ENCODE measurements around the gene DLGAP1. TPM values are rescaled to one million over a fixed set of nuclear protein-coding genes. Genes with fewer than 3 reads are reported as not detected.
"Not testable (repeated sequence)": the region's sequence is repeated elsewhere in the genome, so short reads cannot be mapped to it uniquely, and the experiment has no call there.

The DLGAP1 gene
- total RNA-seq, 6 experiments from 2014 or later, result 0.19 to 1.3 (median 0.62) TPM

DNA sequence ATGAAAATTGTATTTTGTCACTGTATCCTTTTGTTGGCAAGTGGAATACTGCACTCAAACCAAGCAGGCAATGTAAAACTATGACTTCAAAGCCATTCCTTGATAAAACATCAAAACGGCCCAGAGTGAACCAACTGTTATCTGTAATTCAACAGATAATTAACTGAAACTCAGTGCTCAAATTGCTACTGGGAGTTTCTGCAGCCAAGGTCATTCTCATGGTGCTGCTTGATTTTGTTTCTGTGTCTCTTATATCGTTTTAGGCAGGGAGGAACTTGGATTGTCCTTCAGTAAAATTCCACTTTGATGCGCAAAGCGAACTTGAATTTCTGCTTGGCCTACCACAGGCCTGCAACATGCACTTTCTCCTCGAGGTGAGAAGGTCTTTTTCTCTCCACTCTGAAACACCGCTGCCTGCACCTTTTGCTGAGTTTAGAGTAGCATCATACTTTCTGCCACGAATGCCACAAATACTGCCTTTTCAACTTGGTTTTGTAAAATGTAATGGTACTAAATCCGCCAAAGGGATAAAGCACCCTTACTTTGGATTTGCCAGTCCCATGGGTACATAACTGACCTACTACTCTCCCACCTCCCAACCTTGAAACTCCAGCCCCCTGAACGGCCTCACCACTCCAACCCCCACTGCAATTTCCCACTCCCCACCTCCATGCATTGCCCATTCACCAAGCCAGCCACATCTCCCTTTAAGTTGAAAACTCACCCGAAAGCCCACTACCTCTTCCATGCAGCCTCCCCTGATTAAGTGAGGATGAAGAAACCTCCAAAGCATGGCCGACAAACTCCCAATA is 800.5 kb downstream of the DLGAP1 start:
- peak overlapping the region; percentile 22 for H3K27ac Mint-ChIP-seq
- no peak overlapping the region for H3K4me3 Mint-ChIP-seq
- peaks cover 17% of the 10 kb centered on the region for H3K36me3 Mint-ChIP-seq (ENCODE audit: low read depth)
- H3K4me1 Mint-ChIP-seq (ENCODE audit: low read depth), result peaks cover 47% of the 10 kb centered on the region
- TF ChIP-seq, protein P1, sequence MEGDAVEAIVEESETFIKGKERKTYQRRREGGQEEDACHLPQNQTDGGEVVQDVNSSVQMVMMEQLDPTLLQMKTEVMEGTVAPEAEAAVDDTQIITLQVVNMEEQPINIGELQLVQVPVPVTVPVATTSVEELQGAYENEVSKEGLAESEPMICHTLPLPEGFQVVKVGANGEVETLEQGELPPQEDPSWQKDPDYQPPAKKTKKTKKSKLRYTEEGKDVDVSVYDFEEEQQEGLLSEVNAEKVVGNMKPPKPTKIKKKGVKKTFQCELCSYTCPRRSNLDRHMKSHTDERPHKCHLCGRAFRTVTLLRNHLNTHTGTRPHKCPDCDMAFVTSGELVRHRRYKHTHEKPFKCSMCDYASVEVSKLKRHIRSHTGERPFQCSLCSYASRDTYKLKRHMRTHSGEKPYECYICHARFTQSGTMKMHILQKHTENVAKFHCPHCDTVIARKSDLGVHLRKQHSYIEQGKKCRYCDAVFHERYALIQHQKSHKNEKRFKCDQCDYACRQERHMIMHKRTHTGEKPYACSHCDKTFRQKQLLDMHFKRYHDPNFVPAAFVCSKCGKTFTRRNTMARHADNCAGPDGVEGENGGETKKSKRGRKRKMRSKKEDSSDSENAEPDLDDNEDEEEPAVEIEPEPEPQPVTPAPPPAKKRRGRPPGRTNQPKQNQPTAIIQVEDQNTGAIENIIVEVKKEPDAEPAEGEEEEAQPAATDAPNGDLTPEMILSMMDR (IDR thresholded peaks at IDR 0.05), result no peak
- no peak for DNase-seq
- H3K9me3 Mint-ChIP-seq, result peaks cover 7% of the 10 kb centered on the region; the same call in 1 of the 2 replicates
- no peaks in the 10 kb centered on the region; the same call in 1 of the 2 replicates for H3K27me3 Mint-ChIP-seq (ENCODE audit: insufficient read depth)

DNA sequence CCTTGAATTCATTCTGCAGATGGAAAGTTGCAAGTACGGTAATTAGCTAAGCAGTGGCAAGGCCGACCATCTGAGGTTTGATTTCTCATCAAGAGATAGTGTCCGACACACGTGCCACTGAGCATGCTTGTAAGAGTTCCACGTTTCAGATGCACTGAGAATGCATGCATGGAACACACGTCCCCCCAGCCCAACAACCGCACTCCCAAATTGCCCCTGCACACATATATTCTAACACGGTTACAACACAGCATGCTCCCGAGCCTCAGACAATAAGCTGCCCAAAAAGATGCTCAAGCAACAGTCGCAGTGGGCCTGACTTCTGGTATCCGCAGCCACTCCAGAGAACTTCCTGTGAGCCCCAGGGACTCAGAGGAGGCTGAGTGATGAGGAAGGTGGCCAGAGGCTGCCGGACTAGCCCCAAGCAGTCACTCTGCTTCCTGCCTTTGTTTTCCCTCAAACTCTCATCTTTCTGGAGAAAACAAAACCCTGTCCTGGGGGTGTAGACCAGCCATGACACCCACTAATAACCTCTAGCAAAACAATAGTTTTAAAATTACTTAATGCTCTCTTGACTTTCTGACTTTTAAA is 801.2 kb downstream of the DLGAP1 start:
- H3K4me3 Mint-ChIP-seq, result no peak overlapping the region
- H3K36me3 Mint-ChIP-seq (ENCODE audit: low read depth), result peaks cover 17% of the 10 kb centered on the region
- peaks cover 54% of the 10 kb centered on the region for H3K4me1 Mint-ChIP-seq (ENCODE audit: low read depth)
- peak overlapping the region; percentile 99 for H3K27ac Mint-ChIP-seq
- TF ChIP-seq, protein P1 (IDR thresholded peaks at IDR 0.05), result no peak
- peaks cover 7% of the 10 kb centered on the region; the same call in 1 of the 2 replicates for H3K9me3 Mint-ChIP-seq
- H3K27me3 Mint-ChIP-seq (ENCODE audit: insufficient read depth), result no peaks in the 10 kb centered on the region; the same call in 1 of the 2 replicates
- no peak for DNase-seq

DNA sequence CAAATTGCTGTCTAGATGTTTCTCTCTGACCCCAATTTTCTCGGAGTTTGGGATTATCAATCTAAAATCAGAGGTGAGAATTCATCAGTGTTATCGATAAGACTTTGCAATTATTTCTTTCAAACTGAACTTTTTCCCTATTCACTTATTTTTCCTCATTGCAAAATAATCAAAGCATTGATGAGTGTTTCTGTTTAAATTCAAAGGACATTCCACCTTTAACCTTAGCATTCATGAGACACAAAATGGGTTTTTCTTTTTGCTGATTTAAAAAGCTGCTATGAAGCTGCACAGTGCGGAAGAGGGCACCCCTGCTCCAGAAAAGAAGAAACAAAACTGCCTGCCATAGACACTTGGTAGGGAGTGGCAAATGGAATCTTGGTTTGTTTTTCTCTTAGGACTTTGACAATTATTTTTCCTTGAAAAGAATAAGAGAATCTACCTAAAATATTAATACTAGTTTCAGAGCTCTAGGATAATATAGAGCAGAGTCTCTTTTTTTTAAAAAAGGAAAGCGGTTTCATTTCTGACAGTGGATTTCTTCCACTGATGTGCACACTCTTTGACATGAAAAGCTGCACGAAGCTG is 801.8 kb downstream of the DLGAP1 start:
- Mint-ChIP-seq H3K4me3 (peak overlapping the region; percentile 73), H3K4me1 (ENCODE audit: low read depth) (peaks cover 60% of the 10 kb centered on the region), H3K27ac (peak overlapping the region; percentile 99), H3K36me3 (ENCODE audit: low read depth) (peaks cover 17% of the 10 kb centered on the region), H3K27me3 (ENCODE audit: insufficient read depth) (no peaks in the 10 kb centered on the region; the same call in 1 of the 2 replicates), H3K9me3 (peaks cover 7% of the 10 kb centered on the region; the same call in 1 of the 2 replicates)
- no peak for DNase-seq
- TF ChIP-seq, protein P1 (IDR thresholded peaks at IDR 0.05), result no peak

DNA sequence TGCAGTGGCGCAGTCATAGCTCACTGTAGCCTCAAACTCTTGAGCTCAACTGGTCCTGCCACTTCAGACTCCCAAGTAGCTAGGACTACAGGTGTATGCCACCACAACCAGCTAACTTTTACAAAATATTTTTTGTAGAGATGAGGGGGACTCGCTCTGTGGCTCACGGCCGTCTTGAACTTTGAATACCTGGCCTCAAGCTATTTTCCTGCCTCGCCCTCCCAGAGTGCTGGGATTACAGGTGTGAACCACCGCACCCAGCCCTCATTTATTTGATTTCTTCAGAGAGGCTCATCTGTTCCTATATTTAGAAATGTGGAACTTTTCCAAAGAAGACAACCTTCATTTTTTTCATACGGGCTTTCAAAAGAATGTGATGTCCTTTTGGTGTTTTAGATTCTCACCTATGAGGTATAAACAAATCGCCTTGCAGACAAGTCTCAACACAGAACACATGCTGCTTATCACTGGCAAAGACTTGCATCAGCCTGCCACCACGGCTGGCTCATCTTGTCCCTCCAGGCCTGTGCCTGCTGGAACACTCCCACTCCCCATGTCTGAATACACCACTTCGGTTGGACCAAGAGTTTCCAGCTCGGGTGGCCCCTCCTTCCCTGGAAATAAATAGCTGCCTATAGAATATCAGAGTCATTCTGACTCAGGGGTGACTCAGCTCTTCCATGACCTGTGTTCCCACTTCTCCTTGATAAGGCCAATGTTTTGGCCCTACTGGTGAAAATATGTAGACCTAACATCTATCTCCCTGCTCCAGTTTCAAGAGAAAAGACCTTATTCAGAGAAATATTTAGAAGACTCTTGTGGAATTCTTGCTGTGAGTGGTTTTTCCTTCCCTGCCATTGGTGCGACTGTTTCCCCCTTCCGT is 802.5 kb downstream of the DLGAP1 start:
- Mint-ChIP-seq H3K27me3 (ENCODE audit: insufficient read depth) (no peaks in the 10 kb centered on the region; the same call in 1 of the 2 replicates), H3K36me3 (ENCODE audit: low read depth) (peaks cover 17% of the 10 kb centered on the region), H3K27ac (peak overlapping the region; percentile 99), H3K9me3 (peaks cover 7% of the 10 kb centered on the region; the same call in 1 of the 2 replicates), H3K4me1 (ENCODE audit: low read depth) (peaks cover 61% of the 10 kb centered on the region), H3K4me3 (peak overlapping the region; percentile 73)
- DNase-seq, result peak; percentile 88
- TF ChIP-seq, protein P1 (IDR thresholded peaks at IDR 0.05), result peak; percentile 48

DNA sequence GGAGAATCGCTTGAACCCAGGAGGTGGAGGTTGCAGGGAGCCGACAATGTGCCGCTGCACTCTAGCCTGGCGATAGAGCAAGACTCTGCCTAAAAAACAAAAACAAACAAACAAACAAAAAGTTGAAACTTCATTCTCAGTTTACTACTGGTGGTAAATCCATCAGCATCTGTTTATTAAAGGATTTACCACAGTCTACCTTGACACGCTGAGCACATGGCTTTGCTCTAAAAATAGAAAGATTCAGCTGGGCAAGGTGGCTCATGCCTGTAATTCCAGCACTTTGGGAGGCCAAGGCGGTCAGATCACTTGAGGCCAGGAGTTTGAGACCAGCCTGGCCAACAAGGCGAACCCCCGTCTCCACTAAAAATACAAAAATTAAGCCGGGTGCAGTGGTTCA is 803.8 kb downstream of the DLGAP1 start:
- Mint-ChIP-seq H3K4me1 (ENCODE audit: low read depth) (peaks cover 61% of the 10 kb centered on the region), H3K27me3 (ENCODE audit: insufficient read depth) (peaks cover 2% of the 10 kb centered on the region), H3K9me3 (peaks cover 7% of the 10 kb centered on the region; the same call in 1 of the 2 replicates), H3K36me3 (ENCODE audit: low read depth) (peaks cover 17% of the 10 kb centered on the region), H3K4me3 (no peak overlapping the region; the same call in 1 of the 2 replicates), H3K27ac (peak overlapping the region; percentile 86)
- no peak for DNase-seq
- TF ChIP-seq, protein P1 (IDR thresholded peaks at IDR 0.05), result no peak

DNA sequence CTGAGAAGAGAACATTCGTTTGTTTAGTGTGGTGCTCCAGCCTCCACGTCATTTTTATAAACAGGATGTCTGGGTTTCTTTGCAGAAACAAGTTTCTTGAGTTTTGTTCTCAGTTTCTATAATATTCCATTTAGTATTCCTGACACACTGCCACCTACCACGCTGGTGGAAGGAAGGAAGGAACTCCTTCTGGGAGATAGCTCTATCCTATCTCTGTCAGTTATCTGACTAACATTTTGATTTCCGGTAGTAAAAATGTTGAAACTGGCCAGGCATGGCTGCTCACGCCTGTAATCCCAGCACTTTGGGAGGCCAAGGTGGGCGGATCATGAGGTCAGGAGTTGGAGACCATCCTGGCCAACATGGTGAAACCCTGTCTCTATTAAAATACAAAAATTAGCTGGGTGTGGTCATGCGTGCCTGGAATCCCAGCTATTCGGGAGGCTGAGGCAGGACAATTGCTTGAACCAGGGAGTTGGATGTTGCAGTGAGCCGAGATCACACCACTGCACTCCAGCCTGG is 804.5 kb downstream of the DLGAP1 start:
- H3K27me3 Mint-ChIP-seq (ENCODE audit: insufficient read depth); DNase-seq; H3K9me3 Mint-ChIP-seq: not testable (repeated sequence)
- Mint-ChIP-seq H3K27ac (peak overlapping the region; percentile 86), H3K4me3 (peak overlapping the region; percentile 58), H3K36me3 (ENCODE audit: low read depth) (peaks cover 17% of the 10 kb centered on the region), H3K4me1 (ENCODE audit: low read depth) (peaks cover 58% of the 10 kb centered on the region)

Data from HFFc6 (cell line).